Head of caudate nucleus (tissue), 42 donors: Measurements from ENCODE around the gene KIF26B.
"Not testable (repeated sequence)": the region's sequence is repeated elsewhere in the genome, so short reads cannot be mapped to it uniquely, and the experiment has no call there.

ENCODE experiments used
- DNase-seq, 42 donors: peaks; one replicate each; pipeline versions ENCODE4 v3.0.0 to v3.0.0-alpha.2; 2020 to 2021; ENCODE audit warnings: mixed read lengths in 7 of 42
- intact Hi-C: fragments of 100-400 bp; cut with DNase I; formaldehyde crosslinking; loops from one replicate; pipeline ENCODE4 v1.15.0; 2022

Gene KIF26B

DNA sequence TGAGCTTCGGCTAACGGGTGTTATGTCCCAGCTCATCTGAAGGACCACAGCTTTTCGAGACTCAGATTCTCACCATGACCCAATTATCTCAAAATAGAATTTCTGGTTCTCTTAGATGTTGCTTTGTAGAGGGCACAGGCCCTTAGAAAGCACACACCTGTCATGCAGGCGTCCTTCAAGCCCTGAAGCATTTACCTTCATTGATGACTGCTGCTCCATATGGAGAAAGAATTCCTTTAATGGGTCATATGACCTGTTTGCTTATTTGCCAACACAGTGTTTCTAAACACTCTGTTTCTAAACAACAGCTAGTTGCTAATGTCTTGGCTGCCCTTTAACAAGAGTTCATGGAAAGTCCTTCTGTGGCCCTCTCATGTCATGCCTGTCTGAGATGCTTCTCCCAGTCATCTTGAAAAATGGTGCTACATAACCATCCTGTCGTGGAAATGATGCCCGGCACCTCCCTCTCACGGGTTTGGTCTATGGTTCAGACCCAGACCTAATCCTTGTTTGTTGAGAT lies 495.7 kb downstream of the KIF26B start:
- DNase-seq = no peak
- intact Hi-C loops = no loop called here

DNA sequence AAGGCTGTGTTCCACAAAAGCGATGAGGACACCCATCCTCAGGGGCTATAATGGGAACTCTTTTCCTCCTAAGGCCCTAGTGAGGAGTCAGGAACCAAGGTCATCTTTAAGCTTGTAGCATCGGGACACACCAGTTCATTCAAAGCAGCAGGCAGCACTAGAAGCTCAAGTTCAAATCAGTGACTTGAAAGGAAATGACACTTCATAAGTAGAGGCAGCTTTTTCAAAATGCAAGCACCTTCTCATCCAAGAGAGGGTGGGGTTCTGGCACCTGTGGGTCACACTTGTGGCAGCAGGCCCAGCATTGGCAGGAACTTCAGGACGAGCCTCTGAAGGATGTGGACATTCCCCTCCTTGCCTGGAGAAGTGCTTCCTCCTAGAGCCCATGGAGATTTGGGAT lies 496.3 kb downstream of the KIF26B start:
- intact Hi-C loops = no loop called here
- no peak for DNase-seq

DNA sequence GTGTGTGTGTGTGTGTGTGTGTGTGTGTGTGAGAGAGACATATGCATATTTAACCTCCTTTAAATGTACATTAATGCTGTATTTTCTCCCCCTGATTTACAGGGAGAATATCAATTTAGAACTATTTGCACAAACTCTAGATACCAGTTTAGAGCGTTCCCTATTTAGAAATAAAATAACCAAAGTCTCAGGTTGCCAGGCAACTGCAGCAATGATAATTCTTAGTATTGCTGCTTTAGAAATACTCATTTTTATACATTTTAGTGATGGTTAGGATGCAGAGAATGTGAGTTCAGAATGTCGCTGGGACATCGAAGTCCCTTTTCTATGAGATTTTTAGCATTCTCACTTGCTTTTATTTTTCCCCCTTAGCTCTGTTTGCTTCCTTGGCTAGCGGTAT lies 497.3 kb downstream of the KIF26B start:
- DNase-seq = no peak
- intact Hi-C loops = no loop called here

DNA sequence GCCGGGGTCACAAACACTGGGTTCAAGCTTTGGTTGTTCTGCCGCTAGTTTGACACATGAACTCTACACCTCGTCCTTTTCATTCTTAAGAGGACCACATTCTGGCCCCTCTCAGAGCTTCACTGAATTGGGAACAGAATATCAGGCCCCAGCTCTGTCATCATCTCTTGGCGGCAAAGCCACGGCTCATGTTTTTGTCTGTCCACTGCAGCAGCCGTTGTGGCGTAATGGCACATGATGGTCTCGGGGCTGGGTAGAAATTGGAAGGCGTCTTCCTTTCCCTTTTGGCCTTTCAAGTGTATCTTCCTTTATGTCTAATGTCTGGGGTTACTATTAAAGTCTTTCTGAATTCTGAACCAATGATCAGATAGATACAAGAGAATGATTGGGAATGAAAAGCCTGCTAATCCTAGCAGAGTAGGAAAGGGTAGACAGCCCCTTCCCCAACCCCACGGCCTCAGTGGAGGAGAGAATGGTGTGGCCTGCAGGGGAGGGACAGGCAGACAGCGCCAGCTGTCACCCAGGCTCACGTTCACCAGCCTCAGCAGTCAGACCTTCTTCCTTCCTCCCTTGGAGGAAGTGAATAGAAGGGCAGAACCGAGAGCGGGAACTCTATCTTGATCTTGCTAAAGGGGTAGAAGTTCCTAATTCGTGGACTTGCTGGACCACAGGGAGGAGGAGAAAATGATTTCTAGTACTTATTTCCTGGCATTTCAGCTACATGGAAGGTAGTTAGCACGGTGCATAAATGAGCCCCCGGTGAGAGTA lies 498.1 kb downstream of the KIF26B start:
- intact Hi-C loops = no loop called here
- DNase-seq = peak in 2 of 42 donors; percentile 18

DNA sequence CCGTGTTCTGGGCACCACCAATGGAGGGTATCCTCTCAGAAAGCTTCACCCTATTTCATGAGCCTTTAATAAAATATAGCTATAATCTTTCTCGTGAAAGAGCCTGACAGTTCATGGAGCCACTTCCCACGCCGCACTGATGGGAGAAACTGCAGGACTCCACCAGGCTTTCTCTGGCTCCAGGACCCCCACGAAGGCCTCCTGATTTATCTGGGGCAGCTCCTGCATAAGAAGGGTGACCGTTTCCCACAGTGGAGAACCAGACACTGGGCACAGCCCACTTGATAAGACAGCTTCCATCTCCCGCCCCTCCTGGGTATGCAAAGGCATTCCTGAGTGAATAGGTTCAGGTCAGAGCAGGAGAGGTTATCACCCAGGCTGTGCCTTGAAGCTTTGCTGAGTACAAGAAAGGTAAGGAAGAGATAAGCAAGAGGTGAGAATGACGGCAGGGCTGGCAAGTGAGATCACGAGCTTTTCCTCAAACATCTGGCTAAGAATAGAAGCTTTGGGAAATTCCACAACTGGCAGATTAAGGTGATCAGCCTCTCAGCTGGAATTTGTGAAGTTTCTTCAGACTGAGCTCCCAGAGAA lies 499.8 kb downstream of the KIF26B start:
- no peak for DNase-seq
- intact Hi-C loops = no loop called here

DNA sequence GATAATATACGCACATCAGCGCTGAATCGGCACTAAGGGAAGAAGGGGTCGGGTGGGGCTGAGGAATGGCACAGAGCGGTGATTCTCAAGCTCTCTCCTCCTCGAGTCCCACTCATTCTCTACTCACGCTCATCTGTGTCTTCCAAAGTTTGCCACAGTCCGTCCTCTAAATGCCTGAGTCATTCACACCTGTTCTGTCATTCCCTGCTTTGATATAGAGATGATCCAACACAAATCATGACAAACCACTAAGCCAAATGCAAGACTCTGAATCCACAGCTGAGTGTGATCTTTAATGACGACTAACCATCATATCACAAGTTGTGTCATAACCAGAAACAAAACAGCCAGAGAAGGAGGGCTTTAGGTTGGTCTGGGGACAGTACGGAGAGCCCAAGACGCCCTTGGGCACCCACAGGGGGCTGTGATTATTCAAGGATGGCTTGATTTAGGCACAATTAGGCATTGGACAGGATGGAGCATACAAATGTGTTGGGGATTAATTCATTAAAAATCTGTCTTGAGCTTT lies 501.5 kb downstream of the KIF26B start:
- DNase-seq = no peak
- intact Hi-C loops = no loop called here

DNA sequence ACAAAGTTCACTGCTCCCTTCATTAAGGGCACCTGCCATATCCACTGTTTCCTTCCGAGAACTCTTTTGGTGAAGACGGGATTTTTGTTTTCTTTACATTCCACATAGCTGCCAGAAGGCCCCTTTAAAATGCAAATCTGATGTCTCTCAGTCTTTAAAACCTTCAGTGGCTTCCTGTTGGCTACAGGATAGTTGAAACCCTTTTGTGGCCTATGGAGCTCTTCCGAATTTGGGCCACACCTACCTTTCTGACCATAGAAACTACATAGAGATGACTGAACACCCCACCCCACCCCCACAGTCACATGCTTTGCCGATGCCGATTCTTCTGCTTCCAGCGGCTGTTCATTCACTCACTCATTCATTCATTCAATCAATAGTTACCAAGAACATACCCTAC lies 502.6 kb downstream of the KIF26B start:
- DNase-seq = no peak
- intact Hi-C loops = no loop called here

DNA sequence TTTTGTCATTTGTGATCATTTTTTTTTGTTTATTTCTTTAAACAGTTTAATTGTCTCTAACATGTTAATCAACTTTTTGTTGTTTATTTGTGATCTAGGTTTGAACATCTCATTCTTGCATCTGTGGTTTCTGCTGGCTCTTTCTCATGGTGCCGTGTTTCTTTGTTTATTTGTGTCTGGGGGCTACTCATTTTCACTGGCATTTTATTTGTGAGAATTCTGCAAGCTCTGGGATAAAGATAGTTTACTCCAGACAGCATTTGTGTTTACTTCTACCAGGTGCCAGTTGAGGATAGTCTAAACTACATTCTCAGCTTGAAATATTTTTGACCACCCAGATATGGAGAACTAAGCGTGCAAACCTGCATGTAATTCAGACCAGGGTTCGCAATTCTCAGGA lies 508.6 kb downstream of the KIF26B start:
- DNase-seq = peak in 1 of 42 donors; percentile 7
- intact Hi-C loops = no loop called here

DNA sequence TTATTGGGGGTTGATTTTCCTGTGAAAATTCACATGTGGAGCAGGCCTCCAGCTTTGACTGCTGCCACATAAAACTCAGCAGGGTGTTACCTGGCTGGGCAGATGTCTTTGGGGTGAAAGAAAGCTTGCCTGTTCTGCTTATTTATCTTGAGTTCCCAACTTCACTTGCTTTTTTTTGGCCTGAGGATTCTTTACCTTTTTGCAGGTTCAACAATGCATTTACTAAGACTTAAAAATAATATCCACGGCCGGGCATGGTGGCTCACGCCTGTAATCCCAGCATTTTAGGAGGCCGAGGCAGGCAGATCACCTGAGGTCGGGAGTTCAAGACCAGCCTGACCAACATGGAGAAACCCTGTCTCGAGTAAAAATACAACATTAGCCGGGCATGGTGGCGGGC lies 509.1 kb downstream of the KIF26B start:
- peak in 1 of 42 donors; percentile 16 for DNase-seq
- intact Hi-C loops = no loop called here

DNA sequence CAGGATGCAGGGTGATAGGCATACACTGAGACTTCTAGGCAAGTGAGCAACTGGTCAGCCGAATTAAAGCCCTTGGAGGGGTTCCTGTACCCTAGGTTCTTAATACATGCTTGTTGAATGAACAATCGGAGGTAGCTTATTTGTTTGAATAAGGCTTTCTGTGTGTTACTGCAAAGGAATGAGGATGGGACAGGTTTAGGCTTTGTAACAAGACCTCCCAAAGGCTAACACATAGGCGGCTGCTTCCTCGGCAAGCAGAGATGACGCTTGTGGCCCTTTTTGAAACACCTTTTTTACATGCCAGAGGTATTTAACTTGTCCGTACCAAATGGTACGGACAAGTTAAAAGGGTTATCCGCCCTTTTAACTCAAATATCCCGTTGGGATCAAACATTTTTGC lies 511.6 kb downstream of the KIF26B start:
- DNase-seq = peak in 2 of 42 donors; percentile 3 to 6
- intact Hi-C loops = no loop called here

DNA sequence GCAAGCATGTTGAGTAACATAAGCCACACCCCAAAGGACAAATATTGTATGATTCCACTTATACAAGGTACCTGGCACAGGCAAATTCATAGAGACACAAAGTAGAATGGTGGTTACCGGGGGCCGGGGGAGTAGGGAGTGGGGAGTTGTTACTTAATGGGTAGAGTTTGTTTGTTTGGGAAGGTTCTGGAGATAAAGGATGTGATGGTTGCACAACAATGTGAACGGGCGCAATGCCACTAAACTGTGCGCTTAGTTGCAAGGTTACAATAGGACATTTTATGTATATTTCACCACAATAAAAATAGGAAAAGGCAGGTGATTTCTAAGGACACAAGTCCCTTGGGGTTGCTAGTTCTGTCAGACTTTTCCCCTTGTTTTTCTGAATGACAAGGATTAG lies 516.6 kb downstream of the KIF26B start:
- intact Hi-C loops = no loop called here
- no peak for DNase-seq

DNA sequence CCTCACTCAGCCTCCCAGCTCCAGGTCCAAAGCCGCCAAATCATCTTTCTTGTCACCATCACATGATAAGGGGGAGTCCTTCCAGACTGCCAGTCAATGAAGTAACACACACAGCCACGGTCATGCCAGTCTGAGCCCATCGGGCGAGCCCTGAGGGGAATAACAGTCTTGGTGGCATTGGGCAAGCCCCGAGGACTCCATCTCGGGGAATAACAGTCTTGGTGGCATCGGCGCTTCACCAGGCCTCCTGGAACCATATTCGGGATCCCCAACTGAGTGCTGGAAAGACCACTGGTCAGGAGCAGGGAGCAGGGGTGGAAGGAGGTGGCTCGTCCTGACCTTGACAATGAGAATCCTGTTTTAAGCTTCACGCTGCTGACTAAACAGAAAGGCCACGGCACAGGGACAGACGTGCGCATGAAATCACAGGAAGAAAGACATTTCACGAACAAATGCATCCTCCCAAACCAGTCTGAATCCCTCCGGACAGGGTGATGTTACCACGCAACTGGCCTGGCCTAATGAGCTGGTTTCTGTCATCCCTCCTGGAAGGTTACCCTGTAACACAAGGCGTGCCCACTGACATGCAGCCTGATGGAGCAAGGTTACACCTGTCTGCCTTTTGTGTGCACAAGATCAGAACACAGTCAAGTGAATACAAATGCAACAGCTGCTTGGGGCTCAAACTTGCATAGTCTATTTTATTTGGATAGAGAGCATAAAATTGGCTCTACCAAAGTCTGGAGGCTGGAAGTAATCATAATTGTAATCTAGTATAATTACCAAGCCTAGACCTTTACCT lies 517.4 kb downstream of the KIF26B start:
- intact Hi-C loops = no loop called here
- peak in 1 of 42 donors; percentile 1 for DNase-seq

DNA sequence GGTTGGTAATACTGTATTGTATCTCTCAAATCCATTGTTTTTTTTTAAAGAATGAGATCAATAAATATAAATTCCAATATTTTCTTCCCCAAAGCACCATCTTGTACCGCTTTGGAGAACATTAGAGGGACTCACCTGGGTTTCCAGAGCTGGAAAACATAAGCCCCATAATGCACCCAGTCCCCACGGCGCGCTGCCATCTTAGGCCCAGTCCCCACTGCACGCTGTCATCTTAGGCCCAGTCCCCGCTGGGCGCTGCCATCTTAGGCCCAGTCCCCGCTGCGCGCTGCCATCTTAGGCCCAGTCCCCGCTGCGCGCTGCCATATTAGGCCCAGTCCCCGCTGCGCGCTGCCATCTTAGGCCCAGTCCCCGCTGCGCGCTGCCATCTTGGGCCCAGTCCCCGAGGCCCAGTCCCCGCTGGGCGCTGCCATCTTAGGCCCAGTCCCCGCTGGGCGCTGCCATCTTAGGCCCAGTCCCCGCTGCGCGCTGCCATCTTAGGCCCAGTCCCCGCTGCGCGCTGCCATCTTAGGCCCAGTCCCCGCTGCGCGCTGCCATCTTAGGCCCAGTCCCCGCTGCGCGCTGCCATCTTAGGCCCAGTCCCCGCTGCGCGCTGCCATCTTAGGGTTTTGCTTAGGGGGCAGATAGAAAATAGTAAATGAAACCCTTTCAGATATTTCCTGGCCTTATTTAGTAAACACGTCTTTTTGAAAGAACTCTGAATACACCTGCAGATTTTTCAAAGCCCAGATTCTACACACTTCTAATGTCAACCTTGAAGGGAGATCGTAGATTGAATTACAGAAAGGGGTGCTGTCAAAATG lies 518.3 kb downstream of the KIF26B start:
- intact Hi-C loops = not testable (repeated sequence)
- peak in 1 of 42 donors; percentile 11 for DNase-seq

DNA sequence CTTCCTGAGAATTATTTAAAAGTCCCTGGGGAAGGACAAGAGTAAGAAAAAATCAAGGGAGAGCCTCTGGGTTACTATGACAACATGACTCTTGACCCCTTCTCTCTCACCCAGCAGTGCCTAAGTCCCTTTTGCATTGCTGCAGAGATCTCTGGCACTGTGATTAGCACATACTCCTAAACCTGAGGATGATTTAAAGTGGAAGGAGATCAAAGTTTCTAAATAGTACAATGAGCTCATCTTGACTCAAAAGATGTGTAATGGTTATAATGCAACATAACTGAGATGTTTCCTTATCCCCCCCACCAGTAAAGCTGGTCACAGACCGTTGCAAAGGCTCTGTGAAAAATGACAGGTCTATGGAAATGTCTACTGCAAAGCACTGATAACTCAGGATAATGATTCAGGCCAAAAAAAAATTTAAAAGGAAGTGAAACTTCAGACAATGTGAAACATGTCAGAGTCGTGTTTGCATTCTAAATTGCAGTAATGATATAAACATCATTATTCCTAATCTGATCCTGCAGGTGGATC lies 519.2 kb downstream of the KIF26B start:
- no peak for DNase-seq
- intact Hi-C loops = no loop called here

DNA sequence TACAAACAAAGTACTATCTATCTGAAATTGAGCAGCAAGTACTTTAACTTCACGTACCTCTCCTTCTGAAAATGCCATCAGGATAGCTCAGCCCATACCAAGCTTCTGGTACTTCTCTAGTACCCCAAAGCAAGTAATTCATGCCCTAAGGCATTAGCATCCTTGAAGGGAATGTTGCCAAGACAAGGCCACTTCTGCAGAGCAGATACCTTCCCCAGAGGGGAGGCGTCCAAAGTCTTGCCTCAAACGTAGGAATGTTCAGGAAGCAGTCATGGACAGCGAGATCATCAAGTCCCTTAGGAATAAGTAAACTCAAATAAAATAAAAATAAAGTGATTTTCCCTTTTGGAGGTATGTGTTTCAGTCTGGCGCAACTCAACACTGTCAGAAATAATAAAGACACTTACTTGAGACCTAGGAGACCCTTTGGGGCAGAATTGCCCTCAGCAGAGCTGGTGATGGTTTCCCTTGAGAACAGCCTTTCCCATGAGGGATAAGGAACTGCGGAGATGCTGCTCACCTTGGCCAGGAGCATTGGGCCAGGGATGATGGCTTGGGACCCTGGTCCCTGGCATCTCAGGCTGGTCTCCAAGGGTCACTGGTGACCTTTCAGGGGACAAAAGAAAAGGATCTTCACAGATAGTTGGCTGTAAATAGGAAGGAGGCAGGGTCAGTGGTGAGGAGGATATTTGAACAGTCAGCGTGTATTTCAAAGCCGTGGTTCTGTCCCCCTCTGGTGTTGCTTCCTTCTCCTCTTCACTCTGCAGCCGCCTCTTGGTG lies 522.9 kb downstream of the KIF26B start:
- intact Hi-C loops = no loop called here
- DNase-seq = peak in 2 of 42 donors; percentile 4 to 7

DNA sequence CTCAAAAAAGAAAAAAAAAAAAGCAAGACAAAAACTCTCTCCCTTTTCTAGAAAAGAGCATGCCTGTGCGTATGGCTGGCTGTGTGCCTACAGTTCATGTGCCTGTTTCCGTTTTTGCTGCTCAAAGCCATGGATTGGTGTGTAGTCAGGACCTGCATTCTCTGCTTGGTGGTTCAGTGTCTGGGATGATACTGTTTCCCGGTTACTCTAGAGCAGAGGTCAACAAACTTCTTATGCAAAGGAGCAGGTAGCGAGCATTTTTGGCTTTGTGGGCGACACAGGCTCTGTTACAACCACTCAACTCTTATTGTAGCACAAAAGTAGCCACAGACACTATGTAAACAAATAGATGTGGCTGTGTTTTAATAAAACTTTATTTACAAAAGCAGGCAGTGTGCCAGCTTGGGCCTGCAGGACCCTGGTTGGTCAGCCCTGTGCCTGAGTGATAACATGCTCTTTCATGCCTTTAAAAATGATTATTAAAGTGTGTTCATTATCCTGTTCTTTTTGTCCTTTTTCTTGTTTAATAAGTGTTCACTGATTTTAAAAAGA lies 524.2 kb downstream of the KIF26B start:
- intact Hi-C loops = no loop called here
- peak in 1 of 42 donors; percentile 21 for DNase-seq
